Lower leg skin (tissue), 3 donors: ENCODE results near the gene CPLX4.
"Not testable (repeated sequence)": the region's sequence is repeated elsewhere in the genome, so short reads cannot be mapped to it uniquely, and the experiment has no call there.

Experiments
- CTCF ChIP-seq, 3 donors: fragments of 450-650 bp; IDR thresholded peaks; one replicate each; pipeline ENCODE4 v1.5.1; 2016; ENCODE audit warnings: antibody characterized with exemption in 3 of 3, mild to moderate bottlenecking in 3 of 3, moderate library complexity in 2 of 3
- POLR2A ChIP-seq, 2 donors: fragments of 450-650 bp; IDR thresholded peaks; one replicate each; pipeline ENCODE4 v1.6.1; 2016 to 2017; ENCODE audit warnings: antibody characterized with exemption in 2 of 2, mild to moderate bottlenecking in 1 of 2, moderate library complexity in 1 of 2

- not testable (repeated sequence) for TF ChIP-seq CTCF, POLR2A (IDR thresholded peaks at IDR 0.05)
Observed at GRCh38 chr18:59255491-59255890, 63.0 kb downstream of the CPLX4 start.
